Measurements from ENCODE around the gene CTNNA3.

The CTNNA3 gene

GRCh38 chr10:66837990-66838389 lies 858.0 kb downstream of the CTNNA3 start:
- TF ChIP-seq CTCF (conservative IDR thresholded peaks at IDR 0.05; ENCODE audit: low read length) (no peak), EZH2phosphoT487 (IDR thresholded peaks at IDR 0.05; ENCODE audit: borderline replicate concordance) (no peak)
- H2AFZ ChIP-seq (ENCODE audit: low read length), result no peak overlapping the region
- H3K9me3 ChIP-seq (ENCODE audit: insufficient read depth, low read depth, low read length), result no peaks in the 10 kb centered on the region
- H3K79me2 ChIP-seq (ENCODE audit: insufficient read depth, low read length), result no peaks in the 10 kb centered on the region
- no peaks in the 10 kb centered on the region for H3K27me3 ChIP-seq (ENCODE audit: insufficient read depth, low read length, poor library complexity, severe bottlenecking)
- H4K20me1 ChIP-seq (ENCODE audit: insufficient read depth, low read length, poor library complexity, severe bottlenecking), result no peaks in the 10 kb centered on the region
- H3K4me1 ChIP-seq (ENCODE audit: insufficient read depth, low read length, poor library complexity, severe bottlenecking), result no peaks in the 10 kb centered on the region
- no peak overlapping the region for H3K9ac ChIP-seq (ENCODE audit: low read depth, low read length, poor library complexity, severe bottlenecking)
- no peaks in the 10 kb centered on the region for H3K36me3 ChIP-seq (ENCODE audit: insufficient read depth, low read length)
- no peak overlapping the region for H3K4me2 ChIP-seq (ENCODE audit: low read depth, low read length, poor library complexity, severe bottlenecking)
- H3F3A ChIP-seq (ENCODE audit: low read depth), result no peaks in the 10 kb centered on the region
- no peaks in the 10 kb centered on the region for H3K9me2 ChIP-seq (replicated peaks; ENCODE audit: low read depth, low read length)
- no peak overlapping the region for H3K4me3 ChIP-seq (ENCODE audit: low read length, poor library complexity, severe bottlenecking)

- Histone ChIP-seq H3K27me3 (ENCODE audit: insufficient read depth, low read length, poor library complexity, severe bottlenecking) (no peaks in the 10 kb centered on the region), H3F3A (ENCODE audit: low read depth) (no peaks in the 10 kb centered on the region), H3K4me2 (ENCODE audit: low read depth, low read length, poor library complexity, severe bottlenecking) (no peak overlapping the region), H4K20me1 (ENCODE audit: insufficient read depth, low read length, poor library complexity, severe bottlenecking) (no peaks in the 10 kb centered on the region), H3K9me2 (replicated peaks; ENCODE audit: low read depth, low read length) (no peaks in the 10 kb centered on the region), H2AFZ (ENCODE audit: low read length) (no peak overlapping the region), H3K79me2 (ENCODE audit: insufficient read depth, low read length) (no peaks in the 10 kb centered on the region), H3K4me3 (ENCODE audit: low read length, poor library complexity, severe bottlenecking) (no peak overlapping the region), H3K9me3 (ENCODE audit: insufficient read depth, low read depth, low read length) (no peaks in the 10 kb centered on the region), H3K36me3 (ENCODE audit: insufficient read depth, low read length) (no peaks in the 10 kb centered on the region), H3K4me1 (ENCODE audit: insufficient read depth, low read length, poor library complexity, severe bottlenecking) (no peaks in the 10 kb centered on the region), H3K9ac (ENCODE audit: low read depth, low read length, poor library complexity, severe bottlenecking) (no peak overlapping the region)
- TF ChIP-seq EZH2phosphoT487 (IDR thresholded peaks at IDR 0.05; ENCODE audit: borderline replicate concordance) (no peak), CTCF (conservative IDR thresholded peaks at IDR 0.05; ENCODE audit: low read length) (no peak)
Observed at GRCh38 chr10:66837335-66837734, 858.7 kb downstream of the CTNNA3 start.

- TF ChIP-seq CTCF (conservative IDR thresholded peaks at IDR 0.05; ENCODE audit: low read length), result no peak
- TF ChIP-seq EZH2phosphoT487 (IDR thresholded peaks at IDR 0.05; ENCODE audit: borderline replicate concordance), result no peak
- H3K36me3 ChIP-seq (ENCODE audit: insufficient read depth, low read length), result no peaks in the 10 kb centered on the region
- H4K20me1 ChIP-seq (ENCODE audit: insufficient read depth, low read length, poor library complexity, severe bottlenecking), result no peaks in the 10 kb centered on the region
- H3K4me2 ChIP-seq (ENCODE audit: low read depth, low read length, poor library complexity, severe bottlenecking), result no peak overlapping the region
- no peaks in the 10 kb centered on the region for H3K79me2 ChIP-seq (ENCODE audit: insufficient read depth, low read length)
- no peaks in the 10 kb centered on the region for H3K9me2 ChIP-seq (replicated peaks; ENCODE audit: low read depth, low read length)
- no peaks in the 10 kb centered on the region for H3K27me3 ChIP-seq (ENCODE audit: insufficient read depth, low read length, poor library complexity, severe bottlenecking)
- H2AFZ ChIP-seq (ENCODE audit: low read length), result no peak overlapping the region
- H3K4me1 ChIP-seq (ENCODE audit: insufficient read depth, low read length, poor library complexity, severe bottlenecking), result no peaks in the 10 kb centered on the region
- H3K9me3 ChIP-seq (ENCODE audit: insufficient read depth, low read depth, low read length), result no peaks in the 10 kb centered on the region
- no peak overlapping the region for H3K4me3 ChIP-seq (ENCODE audit: low read length, poor library complexity, severe bottlenecking)
- no peak overlapping the region for H3K9ac ChIP-seq (ENCODE audit: low read depth, low read length, poor library complexity, severe bottlenecking)
- H3F3A ChIP-seq (ENCODE audit: low read depth), result no peaks in the 10 kb centered on the region
Observed at GRCh38 chr10:66836771-66837170, 859.2 kb downstream of the CTNNA3 start.
